ENCODE results near the gene PGRMC1.
"Not testable (repeated sequence)": the region's sequence is repeated elsewhere in the genome, so short reads cannot be mapped to it uniquely, and the experiment has no call there.

PGRMC1 gene

DNA sequence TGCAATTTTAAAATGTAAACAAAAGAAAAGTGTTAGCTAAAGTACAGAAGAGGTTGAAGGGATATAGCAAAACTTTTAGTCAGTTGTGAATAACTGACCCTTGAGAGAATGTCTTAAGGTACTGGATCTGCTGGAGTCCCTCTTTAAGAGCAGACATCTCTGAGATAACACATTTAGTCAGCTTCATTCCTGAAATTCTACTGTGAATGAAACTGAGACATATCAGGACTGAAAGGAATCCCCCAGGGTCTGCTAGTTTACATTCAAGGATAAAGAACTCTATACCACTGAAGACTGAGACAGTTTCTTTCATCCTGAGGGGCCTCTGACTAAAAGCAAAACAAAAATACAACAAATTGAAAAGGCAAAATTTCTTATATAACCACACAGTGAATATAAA is 54.4 kb downstream of the PGRMC1 start:
- TF ChIP-seq CTCF (IDR thresholded peaks at IDR 0.05; ENCODE audit: low read depth, low read length), result no peak
- DNase-seq (ENCODE audit: extremely low read depth, low read depth), result no peak

GRCh38 chrX:119291246-119291645 is 55.2 kb downstream of the PGRMC1 start:
- not testable (repeated sequence) for DNase-seq (ENCODE audit: extremely low read depth, low read depth)

DNA sequence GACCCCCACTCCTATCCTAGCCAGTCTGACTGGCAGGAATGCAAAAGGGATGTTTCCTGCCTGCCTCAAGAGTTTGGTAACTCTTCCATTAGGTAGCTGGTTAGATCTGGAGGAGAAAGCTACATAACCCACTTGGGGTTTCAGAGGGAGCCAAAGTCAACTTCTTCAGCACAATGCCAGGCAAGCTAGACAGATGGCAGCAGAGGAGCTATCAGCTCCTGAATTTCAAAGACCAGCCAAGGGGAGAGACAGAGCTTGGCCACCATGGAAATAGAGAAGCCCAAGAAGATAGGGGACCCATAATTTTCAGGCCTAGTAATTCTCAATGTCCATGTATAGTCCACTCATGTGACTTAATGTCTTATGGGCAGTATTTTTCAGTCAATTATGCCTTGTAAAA is 56.4 kb downstream of the PGRMC1 start:
- DNase-seq (ENCODE audit: extremely low read depth, low read depth), result no peak
- TF ChIP-seq CTCF (IDR thresholded peaks at IDR 0.05; ENCODE audit: low read depth, low read length), result no peak; the same call in 1 of the 2 replicates

Measured in AG09319 (cell line).